Endodermal cell (in vitro differentiated cells): ENCODE results near the gene TSPAN16. TPM values are rescaled to one million over a fixed set of nuclear protein-coding genes. Genes with fewer than 3 reads are reported as not detected.
A peak's percentile ranks its signal among the peaks of the same experiment; 100 is the strongest.

ENCODE experiments used
- DNase-seq: peaks from one replicate; pipeline ENCODE4 v3.0.0-alpha.2; 2017
- H3K27ac ChIP-seq: 2 replicates; pipeline ENCODE4 v1.5.1; 2013; ENCODE audit warnings: mild to moderate bottlenecking, low read depth, low read length, moderate library complexity
- H3K27me3 ChIP-seq: 2 replicates; pipeline ENCODE4 v1.6.1; 2013; ENCODE audit warnings: mild to moderate bottlenecking, low read length, moderate library complexity; ENCODE audit not compliant: insufficient read depth, control insufficient read depth, poor library complexity, severe bottlenecking
- H3K36me3 ChIP-seq: 2 replicates; pipeline ENCODE4 v1.7.0; 2013; ENCODE audit warnings: mild to moderate bottlenecking, low read length, moderate library complexity; ENCODE audit not compliant: control insufficient read depth, insufficient read depth
- H3K4me1 ChIP-seq: one replicate; pipeline ENCODE4 v1.7.0; 2013; ENCODE audit warnings: low read length; ENCODE audit not compliant: control insufficient read depth, insufficient read depth
- H3K4me3 ChIP-seq: 2 replicates; pipeline ENCODE4 v1.5.1; 2013; ENCODE audit warnings: mild to moderate bottlenecking, low read length, moderate library complexity
- H3K9ac ChIP-seq: 2 replicates; pipeline ENCODE4 v1.6.1; 2013; ENCODE audit warnings: mild to moderate bottlenecking, low read length, moderate library complexity; ENCODE audit not compliant: poor library complexity, severe bottlenecking; ENCODE audit errors: extremely low read depth
- H3K9me3 ChIP-seq: 2 replicates; pipeline ENCODE4 v1.6.1; 2013; ENCODE audit warnings: mild to moderate bottlenecking, low read length, moderate library complexity; ENCODE audit not compliant: control insufficient read depth
- H3K27ac Mint-ChIP-seq: 2 replicates; pipeline ENCODE4 v1.8.0; 2020; ENCODE audit warnings: mixed read lengths
- H3K27me3 Mint-ChIP-seq: 2 replicates; pipeline ENCODE4 v1.8.0; 2021; ENCODE audit warnings: mild to moderate bottlenecking, mixed read lengths; ENCODE audit not compliant: insufficient read depth
- H3K36me3 Mint-ChIP-seq: 2 replicates; pipeline ENCODE4 v1.8.0; 2020; ENCODE audit warnings: low read depth, mixed read lengths
- H3K4me1 Mint-ChIP-seq: 2 replicates; pipeline ENCODE4 v1.8.0; 2020; ENCODE audit warnings: mixed read lengths
- H3K4me3 Mint-ChIP-seq: 2 replicates; pipeline ENCODE4 v1.8.0; 2020; ENCODE audit warnings: mild to moderate bottlenecking, moderate library complexity, mixed read lengths
- H3K9me3 Mint-ChIP-seq: 2 replicates; pipeline ENCODE4 v1.8.0; 2020; ENCODE audit warnings: mild to moderate bottlenecking, mixed read lengths
- CTCF ChIP-seq: fragments of 200-600 bp; sonication (generic); conservative IDR thresholded peaks from 2 replicates; pipeline ENCODE4 v1.5.0; 2021; ENCODE audit warnings: antibody characterized with exemption, mild to moderate bottlenecking
- WGBS, 2 experiments: methylation state at CpG; one replicate each; pipeline versions ENCODE4 v1.1.5 to v1.1.7; 2013; ENCODE audit warnings: missing lambda C conversion rate in 2 of 2, mixed read lengths in 1 of 2; ENCODE audit not compliant: insufficient coverage in 1 of 2, insufficient read length in 1 of 2; 5-methylcytosine and 5-hydroxymethylcytosine counted together
- total RNA-seq, 2 donors: library from RNA; stranded (reverse); fragmentation: NEBNext Ultra II Directional in 1 of 2; extraction: Animal tissue kit (Norgen Biotek cat#: 25700) in 1 of 2; gene quantifications; 2 replicates in 1 of 2; 3 replicates in 1 of 2; pipeline ENCODE4 v1.2.1, GENCODE V29; 2021

Gene TSPAN16
- total RNA-seq, 2 donors from 2014 or later = not detected

GRCh38 chr19:11345122-11345803, 49.3 kb downstream of the TSPAN16 start:
- Histone ChIP-seq H3K36me3 (peaks cover 5% of the 10 kb centered on the region), H3K9ac (peak overlapping the region; percentile 77), H3K4me1 (peaks cover 3% of the 10 kb centered on the region), H3K27ac (no peak overlapping the region), H3K4me3 (peak overlapping the region; percentile 97), H3K9me3 (no peaks in the 10 kb centered on the region), H3K27me3 (no peaks in the 10 kb centered on the region)
- H3K27ac Mint-ChIP-seq = peak overlapping the region; percentile 97
- 62 to 81% methylated on average over 5 to 15 of the region's 15 CpGs for WGBS, 2 experiments
- peaks cover 11% of the 10 kb centered on the region for H3K36me3 Mint-ChIP-seq
- H3K4me1 Mint-ChIP-seq = peaks cover 12% of the 10 kb centered on the region
- no peak for DNase-seq
- TF ChIP-seq CTCF = no peak
- H3K27me3 Mint-ChIP-seq = peaks cover 6% of the 10 kb centered on the region
- H3K9me3 Mint-ChIP-seq = peaks cover 11% of the 10 kb centered on the region
- peak overlapping the region; percentile 88 for H3K4me3 Mint-ChIP-seq

- H3K27me3 Mint-ChIP-seq = peaks cover 13% of the 10 kb centered on the region
- peaks cover 3% of the 10 kb centered on the region for H3K4me1 ChIP-seq
- H3K4me3 Mint-ChIP-seq = peak within 1 kb of the TSS; percentile 88
- no peak within 1 kb of the TSS for H3K27ac ChIP-seq
- no peaks in the 10 kb centered on the region for H3K27me3 ChIP-seq
- peaks cover 11% of the 10 kb centered on the region for H3K9me3 Mint-ChIP-seq
- H3K9ac ChIP-seq = peak within 1 kb of the TSS; percentile 77
- H3K4me1 Mint-ChIP-seq = peaks cover 12% of the 10 kb centered on the region
- H3K36me3 ChIP-seq = peaks cover 4% of the 10 kb centered on the region
- H3K9me3 ChIP-seq = no peaks in the 10 kb centered on the region
- H3K36me3 Mint-ChIP-seq = peaks cover 11% of the 10 kb centered on the region
- H3K4me3 ChIP-seq = peak within 1 kb of the TSS; percentile 97
- TF ChIP-seq CTCF = no peak
- WGBS, 2 experiments = 0 to 1% methylated on average over 26 to 50 of the region's 50 CpGs
- peak; percentile 99 for DNase-seq
- H3K27ac Mint-ChIP-seq = peak within 1 kb of the TSS; percentile 97
These were observed 50.4 kb downstream of the TSPAN16 start, which contains the start of the genes CCDC159 and TMEM205 for GRCh38 chr19:11346104-11346940. Gene CCDC159 (plus strand): TSS chr19:11346519. CDS start chr19:11346607, 88 bp downstream. Gene TMEM205 (minus strand): TSS chr19:11346268. CDS start chr19:11345619, 649 bp downstream.

GRCh38 chr19:11347546-11348039, 51.6 kb downstream of the TSPAN16 start:
- Mint-ChIP-seq H3K4me3 (peak overlapping the region; percentile 88), H3K27ac (no peak overlapping the region), H3K36me3 (peaks cover 1% of the 10 kb centered on the region), H3K4me1 (peaks cover 12% of the 10 kb centered on the region), H3K27me3 (peaks cover 17% of the 10 kb centered on the region), H3K9me3 (peaks cover 11% of the 10 kb centered on the region)
- H3K27me3 ChIP-seq = no peaks in the 10 kb centered on the region
- H3K36me3 ChIP-seq = no peaks in the 10 kb centered on the region
- no peak for TF ChIP-seq CTCF
- no peak overlapping the region for H3K4me3 ChIP-seq
- H3K27ac ChIP-seq = no peak overlapping the region
- peaks cover 3% of the 10 kb centered on the region for H3K4me1 ChIP-seq
- DNase-seq = no peak
- 84 to 86% methylated on average over 7 of the region's 7 CpGs for whole genome bisulfite sequencing, 2 experiments
- H3K9ac ChIP-seq = no peak overlapping the region
- H3K9me3 ChIP-seq = no peaks in the 10 kb centered on the region
